Type B pancreatic cell (in vitro differentiated cells): ENCODE data around the gene BAZ2B. TPM values are rescaled to one million over a fixed set of nuclear protein-coding genes. Genes with fewer than 3 reads are reported as not detected.

Experiments used
- DNase-seq: peaks from one replicate; pipeline ENCODE4 v3.0.0; 2021; ENCODE audit warnings: mixed read lengths; ENCODE audit not compliant: unreplicated experiment; ENCODE audit errors: extremely low spot score
- H3K27ac Mint-ChIP-seq: 2 replicates; pipeline ENCODE4 v1.8.0; 2021; ENCODE audit warnings: mild to moderate bottlenecking, mixed read lengths
- H3K27me3 Mint-ChIP-seq: 2 replicates; pipeline ENCODE4 v1.8.0; 2021; ENCODE audit warnings: mixed read lengths
- H3K36me3 Mint-ChIP-seq: 2 replicates; pipeline ENCODE4 v1.8.0; 2021; ENCODE audit warnings: mixed read lengths
- H3K4me1 Mint-ChIP-seq: one replicate; pipeline ENCODE4 v1.8.0; 2021; ENCODE audit warnings: mixed read lengths; ENCODE audit not compliant: unreplicated experiment
- H3K4me3 Mint-ChIP-seq: 2 replicates; pipeline ENCODE4 v1.8.0; 2021; ENCODE audit warnings: mild to moderate bottlenecking, mixed read lengths
- H3K9me3 Mint-ChIP-seq: 2 replicates; pipeline ENCODE4 v1.8.0; 2021; ENCODE audit warnings: mixed read lengths
- total RNA-seq: library from RNA; stranded (reverse); gene quantifications from 2 replicates; pipeline ENCODE4 v1.2.1, GENCODE V29; 2021; ENCODE audit warnings: low replicate concordance
- TF ChIP-seq, protein P1 (sequence below): fragments of 200-600 bp; sonication (generic); conservative IDR thresholded peaks from 2 replicates; pipeline ENCODE4 v1.5.0; 2021; ENCODE audit warnings: antibody characterized with exemption, mild to moderate bottlenecking

Gene BAZ2B
- total RNA-seq, 1 donor from 2014 or later, result 80.4 TPM

DNA sequence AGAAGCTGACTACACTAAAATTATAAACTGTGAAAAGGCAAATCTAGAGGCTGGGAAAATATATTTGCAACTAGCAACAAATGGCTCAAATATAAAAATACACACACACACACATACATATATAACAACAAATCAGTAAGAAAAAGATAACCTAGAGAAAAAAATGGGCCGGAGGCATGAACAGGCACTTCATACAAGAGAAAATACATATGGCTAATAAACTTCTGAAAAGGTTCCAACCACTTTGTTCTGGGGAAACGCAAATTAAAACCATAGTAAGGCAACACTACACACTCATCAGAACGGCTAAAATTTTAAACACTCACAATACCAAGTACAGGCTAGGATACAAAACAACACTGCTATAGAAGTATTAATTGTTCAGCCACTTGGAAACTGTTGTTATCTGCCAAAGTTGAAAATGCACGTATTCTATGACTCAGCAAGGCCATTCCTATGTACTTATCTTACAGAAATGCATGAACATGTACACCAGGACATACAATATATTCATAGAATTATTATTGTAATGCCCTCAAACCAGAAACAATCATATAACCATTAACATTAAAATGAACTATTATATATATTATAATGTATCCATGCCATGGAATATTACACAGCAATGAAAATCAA is 345.5 kb downstream of the BAZ2B start:
- Mint-ChIP-seq H3K36me3 (peaks cover 21% of the 10 kb centered on the region), H3K4me1 (peaks cover 5% of the 10 kb centered on the region), H3K4me3 (no peak overlapping the region), H3K9me3 (no peaks in the 10 kb centered on the region), H3K27me3 (no peaks in the 10 kb centered on the region), H3K27ac (no peak overlapping the region)
- no peak for DNase-seq
- TF ChIP-seq, protein P1, sequence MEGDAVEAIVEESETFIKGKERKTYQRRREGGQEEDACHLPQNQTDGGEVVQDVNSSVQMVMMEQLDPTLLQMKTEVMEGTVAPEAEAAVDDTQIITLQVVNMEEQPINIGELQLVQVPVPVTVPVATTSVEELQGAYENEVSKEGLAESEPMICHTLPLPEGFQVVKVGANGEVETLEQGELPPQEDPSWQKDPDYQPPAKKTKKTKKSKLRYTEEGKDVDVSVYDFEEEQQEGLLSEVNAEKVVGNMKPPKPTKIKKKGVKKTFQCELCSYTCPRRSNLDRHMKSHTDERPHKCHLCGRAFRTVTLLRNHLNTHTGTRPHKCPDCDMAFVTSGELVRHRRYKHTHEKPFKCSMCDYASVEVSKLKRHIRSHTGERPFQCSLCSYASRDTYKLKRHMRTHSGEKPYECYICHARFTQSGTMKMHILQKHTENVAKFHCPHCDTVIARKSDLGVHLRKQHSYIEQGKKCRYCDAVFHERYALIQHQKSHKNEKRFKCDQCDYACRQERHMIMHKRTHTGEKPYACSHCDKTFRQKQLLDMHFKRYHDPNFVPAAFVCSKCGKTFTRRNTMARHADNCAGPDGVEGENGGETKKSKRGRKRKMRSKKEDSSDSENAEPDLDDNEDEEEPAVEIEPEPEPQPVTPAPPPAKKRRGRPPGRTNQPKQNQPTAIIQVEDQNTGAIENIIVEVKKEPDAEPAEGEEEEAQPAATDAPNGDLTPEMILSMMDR, result no peak

Other genes starting within 250 kb of the BAZ2B start
- gene MARCHF7, start 96.0 kb upstream of the BAZ2B start, total RNA-seq, result 96.1 and 104 TPM in 2 replicates
- gene CD302, start 181.7 kb upstream of the BAZ2B start, total RNA-seq, result 4.2 and 4.7 TPM in 2 replicates